ENCODE measurements around the gene QRSL1. TPM values are rescaled to one million over a fixed set of nuclear protein-coding genes. Genes with fewer than 3 reads are reported as not detected.
"Not testable (repeated sequence)": the region's sequence is repeated elsewhere in the genome, so short reads cannot be mapped to it uniquely, and the experiment has no call there.

Gene QRSL1
- total RNA-seq, 1 donor from 2014 or later: 10.9 TPM

DNA sequence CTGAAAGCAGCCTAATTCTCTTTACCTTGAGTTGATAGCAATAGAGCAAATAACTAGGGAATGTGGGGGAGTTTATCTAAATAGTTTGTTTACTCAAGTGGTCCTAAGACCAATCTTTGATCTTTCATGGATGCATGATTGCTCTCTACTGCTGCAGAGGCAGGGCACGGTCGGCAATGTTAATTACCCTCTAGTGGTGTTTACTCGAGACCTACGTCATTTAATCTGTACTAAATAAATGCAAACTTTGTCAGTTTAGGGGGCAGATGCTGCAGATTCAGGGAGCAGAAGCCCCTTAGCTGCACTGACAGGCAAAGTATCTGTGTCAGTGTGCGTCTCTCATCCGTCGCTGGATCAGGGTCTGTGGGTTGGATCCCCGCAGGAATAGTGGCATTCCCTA, 7.0 kb upstream of the QRSL1 start:
- Mint-ChIP-seq H3K9me3 (ENCODE audit: unreplicated experiment) (no peaks in the 10 kb centered on the region), H3K4me3 (ENCODE audit: unreplicated experiment) (no peak overlapping the region), H3K27me3 (ENCODE audit: unreplicated experiment) (no peaks in the 10 kb centered on the region), H3K36me3 (ENCODE audit: low read depth, unreplicated experiment) (peaks cover 10% of the 10 kb centered on the region), H3K4me1 (ENCODE audit: unreplicated experiment) (peaks cover 14% of the 10 kb centered on the region), H3K27ac (ENCODE audit: unreplicated experiment) (no peak overlapping the region)
- TF ChIP-seq, protein P1, sequence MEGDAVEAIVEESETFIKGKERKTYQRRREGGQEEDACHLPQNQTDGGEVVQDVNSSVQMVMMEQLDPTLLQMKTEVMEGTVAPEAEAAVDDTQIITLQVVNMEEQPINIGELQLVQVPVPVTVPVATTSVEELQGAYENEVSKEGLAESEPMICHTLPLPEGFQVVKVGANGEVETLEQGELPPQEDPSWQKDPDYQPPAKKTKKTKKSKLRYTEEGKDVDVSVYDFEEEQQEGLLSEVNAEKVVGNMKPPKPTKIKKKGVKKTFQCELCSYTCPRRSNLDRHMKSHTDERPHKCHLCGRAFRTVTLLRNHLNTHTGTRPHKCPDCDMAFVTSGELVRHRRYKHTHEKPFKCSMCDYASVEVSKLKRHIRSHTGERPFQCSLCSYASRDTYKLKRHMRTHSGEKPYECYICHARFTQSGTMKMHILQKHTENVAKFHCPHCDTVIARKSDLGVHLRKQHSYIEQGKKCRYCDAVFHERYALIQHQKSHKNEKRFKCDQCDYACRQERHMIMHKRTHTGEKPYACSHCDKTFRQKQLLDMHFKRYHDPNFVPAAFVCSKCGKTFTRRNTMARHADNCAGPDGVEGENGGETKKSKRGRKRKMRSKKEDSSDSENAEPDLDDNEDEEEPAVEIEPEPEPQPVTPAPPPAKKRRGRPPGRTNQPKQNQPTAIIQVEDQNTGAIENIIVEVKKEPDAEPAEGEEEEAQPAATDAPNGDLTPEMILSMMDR (IDR thresholded peaks at IDR 0.05; ENCODE audit: unreplicated experiment): no peak
- DNase-seq (ENCODE audit: low spot score): no peak

DNA sequence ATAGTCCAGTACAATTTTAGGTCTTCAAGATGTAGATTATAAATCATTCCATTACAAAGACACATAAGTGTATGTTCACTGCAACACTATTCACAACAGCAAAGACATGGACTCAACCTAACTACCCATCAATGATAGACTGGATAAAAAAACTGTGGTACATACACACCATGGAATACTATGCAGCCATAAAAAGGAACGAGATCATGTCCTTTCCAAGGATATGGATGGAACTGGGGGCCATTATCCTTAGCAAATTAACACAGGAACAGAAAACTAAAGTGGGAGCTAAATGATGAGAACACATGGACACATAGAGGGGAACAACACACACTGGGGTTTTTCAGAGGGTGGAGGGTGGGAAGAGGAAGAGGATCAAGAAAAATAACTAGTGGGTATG, 6.3 kb upstream of the QRSL1 start:
- Mint-ChIP-seq H3K36me3 (ENCODE audit: low read depth, unreplicated experiment) (peaks cover 10% of the 10 kb centered on the region), H3K9me3 (ENCODE audit: unreplicated experiment) (no peaks in the 10 kb centered on the region), H3K4me1 (ENCODE audit: unreplicated experiment) (peaks cover 14% of the 10 kb centered on the region), H3K27me3 (ENCODE audit: unreplicated experiment) (no peaks in the 10 kb centered on the region), H3K4me3 (ENCODE audit: unreplicated experiment) (peak overlapping the region; percentile 14), H3K27ac (ENCODE audit: unreplicated experiment) (no peak overlapping the region)
- TF ChIP-seq, protein P1 (IDR thresholded peaks at IDR 0.05; ENCODE audit: unreplicated experiment): no peak
- DNase-seq (ENCODE audit: low spot score): no peak

DNA sequence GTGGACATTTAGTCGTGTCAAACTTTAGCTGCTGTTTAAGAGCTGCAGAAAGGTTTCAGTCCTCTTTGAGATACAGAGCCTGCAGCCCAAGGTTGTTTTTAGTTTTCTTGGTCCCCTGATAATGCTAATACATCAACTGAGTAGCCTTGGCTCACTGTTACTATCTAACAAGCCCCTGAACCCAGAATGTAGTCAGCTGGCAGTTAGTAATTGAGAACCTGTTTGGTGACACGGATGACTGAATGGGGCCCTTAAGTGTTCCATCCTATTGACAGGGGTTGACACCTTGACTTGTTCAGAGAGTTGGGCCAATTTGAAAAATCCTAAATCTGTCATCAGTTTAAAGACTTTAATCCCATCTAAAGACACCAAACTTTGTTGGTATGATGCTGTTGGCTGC, 2.9 kb upstream of the QRSL1 start:
- Mint-ChIP-seq H3K27ac (ENCODE audit: unreplicated experiment) (no peak overlapping the region), H3K9me3 (ENCODE audit: unreplicated experiment) (no peaks in the 10 kb centered on the region), H3K4me3 (ENCODE audit: unreplicated experiment) (no peak overlapping the region), H3K36me3 (ENCODE audit: low read depth, unreplicated experiment) (peaks cover 10% of the 10 kb centered on the region), H3K4me1 (ENCODE audit: unreplicated experiment) (peaks cover 10% of the 10 kb centered on the region), H3K27me3 (ENCODE audit: unreplicated experiment) (no peaks in the 10 kb centered on the region)
- no peak for DNase-seq (ENCODE audit: low spot score)
- TF ChIP-seq, protein P1 (IDR thresholded peaks at IDR 0.05; ENCODE audit: unreplicated experiment): no peak

DNA sequence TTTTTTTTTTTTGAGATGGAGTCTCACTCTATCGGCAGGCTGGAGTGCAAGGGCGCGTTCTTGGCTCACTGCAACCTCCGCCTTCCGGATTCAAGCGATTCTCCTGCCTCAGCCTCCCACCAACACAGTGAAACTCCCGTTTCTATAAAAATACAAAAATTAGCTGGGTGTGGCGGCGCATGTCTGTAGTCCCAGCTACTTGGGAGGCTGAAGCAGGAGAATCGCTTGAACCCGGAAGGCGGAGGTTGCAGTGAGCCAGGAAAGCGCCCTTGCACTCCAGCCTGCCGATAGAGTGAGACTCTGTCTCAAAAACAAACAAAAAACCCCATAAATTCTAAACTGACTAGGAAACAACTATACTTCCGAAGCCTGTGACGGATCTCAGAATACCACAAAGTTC, 1.6 kb upstream of the QRSL1 start:
- H3K9me3 Mint-ChIP-seq (ENCODE audit: unreplicated experiment); DNase-seq (ENCODE audit: low spot score); H3K36me3 Mint-ChIP-seq (ENCODE audit: low read depth, unreplicated experiment); H3K4me3 Mint-ChIP-seq (ENCODE audit: unreplicated experiment); H3K27me3 Mint-ChIP-seq (ENCODE audit: unreplicated experiment); H3K27ac Mint-ChIP-seq (ENCODE audit: unreplicated experiment): not testable (repeated sequence)
- peaks cover 10% of the 10 kb centered on the region for H3K4me1 Mint-ChIP-seq (ENCODE audit: unreplicated experiment)

DNA sequence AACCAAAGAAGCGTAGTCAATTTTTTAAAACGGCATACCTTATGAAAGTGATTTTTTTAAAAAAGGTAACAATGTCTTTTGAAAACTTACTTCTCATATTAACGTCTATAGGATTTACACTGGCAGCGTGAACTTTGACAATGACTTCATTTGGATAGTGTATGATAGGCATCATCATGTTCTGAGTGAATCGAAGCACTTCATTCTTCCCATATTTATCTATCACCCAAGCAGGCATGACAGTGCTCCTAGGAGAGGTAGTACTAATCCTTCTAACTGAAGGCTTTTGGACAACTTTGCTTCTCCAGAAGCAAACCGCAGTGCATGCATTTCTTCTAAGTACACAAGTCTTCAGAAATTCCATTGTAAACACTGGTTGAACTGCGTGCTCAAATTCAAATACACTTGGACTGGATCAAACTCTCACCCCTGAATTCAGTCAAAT, 698 bp upstream of the QRSL1 start:
- no peaks in the 10 kb centered on the region for H3K36me3 Mint-ChIP-seq (ENCODE audit: low read depth, unreplicated experiment)
- no peak for DNase-seq (ENCODE audit: low spot score)
- H3K4me1 Mint-ChIP-seq (ENCODE audit: unreplicated experiment): peaks cover 10% of the 10 kb centered on the region
- no peaks in the 10 kb centered on the region for H3K27me3 Mint-ChIP-seq (ENCODE audit: unreplicated experiment)
- no peaks in the 10 kb centered on the region for H3K9me3 Mint-ChIP-seq (ENCODE audit: unreplicated experiment)
- peak overlapping the region; percentile 97 for H3K4me3 Mint-ChIP-seq (ENCODE audit: unreplicated experiment)
- peak overlapping the region; percentile 2 for H3K27ac Mint-ChIP-seq (ENCODE audit: unreplicated experiment)
- TF ChIP-seq, protein P1 (IDR thresholded peaks at IDR 0.05; ENCODE audit: unreplicated experiment): no peak

DNA sequence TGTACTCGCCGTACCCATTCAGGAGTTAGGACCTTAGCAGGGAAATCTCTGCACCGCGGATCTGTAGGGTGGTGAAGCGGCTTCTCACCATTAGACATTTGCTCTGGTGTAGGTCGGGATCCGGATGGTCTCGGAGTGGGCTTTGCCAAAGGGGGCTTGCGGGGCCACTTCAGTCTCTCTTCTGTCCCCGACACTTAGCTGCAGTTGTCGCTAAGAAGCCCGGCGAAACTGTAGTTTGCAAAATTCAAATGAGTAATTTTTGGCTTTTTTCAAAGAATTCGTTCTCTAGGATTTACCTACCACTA, 433 bp downstream of the QRSL1 start:
- Mint-ChIP-seq H3K9me3 (ENCODE audit: unreplicated experiment) (no peaks in the 10 kb centered on the region), H3K27me3 (ENCODE audit: unreplicated experiment) (no peaks in the 10 kb centered on the region), H3K4me1 (ENCODE audit: unreplicated experiment) (peaks cover 10% of the 10 kb centered on the region), H3K4me3 (ENCODE audit: unreplicated experiment) (peak overlapping the region; percentile 97), H3K36me3 (ENCODE audit: low read depth, unreplicated experiment) (no peaks in the 10 kb centered on the region), H3K27ac (ENCODE audit: unreplicated experiment) (peak overlapping the region; percentile 94)
- DNase-seq (ENCODE audit: low spot score): no peak
- TF ChIP-seq, protein P1 (IDR thresholded peaks at IDR 0.05; ENCODE audit: unreplicated experiment): no peak

Measured in endothelial cell (in vitro differentiated cells).